GM12875 (cell line): ENCODE data around the gene POLA1.

Experiments
- H3K4me3 ChIP-seq: one replicate; pipeline ENCODE4 v1.5.1; 2011; ENCODE audit warnings: low read depth, low read length, control low read depth
- TF ChIP-seq, protein P1 (sequence below): IDR thresholded peaks from 2 replicates; pipeline ENCODE4 v1.5.1; 2011; ENCODE audit warnings: low read depth, mild to moderate bottlenecking, control low read depth, inconsistent platforms, low read length, moderate library complexity, borderline replicate concordance; ENCODE audit not compliant: insufficient read depth

POLA1 gene

DNA sequence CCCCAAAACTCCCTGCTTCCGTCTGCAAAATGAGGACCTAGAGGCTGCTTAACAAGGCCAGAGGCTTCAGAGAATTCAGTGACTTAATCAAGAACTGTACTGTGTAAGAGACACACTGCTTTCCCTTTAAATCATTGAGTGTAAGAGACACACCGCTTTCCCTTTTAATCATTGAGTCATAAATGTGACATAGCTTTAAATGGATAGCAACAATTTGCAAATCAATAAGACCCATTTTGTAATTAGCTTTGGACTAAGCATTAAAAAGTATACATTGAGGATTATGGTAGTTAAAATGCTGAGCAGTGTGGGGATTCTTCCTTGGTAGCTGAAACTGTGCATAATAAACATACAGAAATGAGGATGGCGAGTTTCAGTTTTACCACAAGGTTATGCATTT, 290.2 kb downstream of the POLA1 start:
- TF ChIP-seq, protein P1, sequence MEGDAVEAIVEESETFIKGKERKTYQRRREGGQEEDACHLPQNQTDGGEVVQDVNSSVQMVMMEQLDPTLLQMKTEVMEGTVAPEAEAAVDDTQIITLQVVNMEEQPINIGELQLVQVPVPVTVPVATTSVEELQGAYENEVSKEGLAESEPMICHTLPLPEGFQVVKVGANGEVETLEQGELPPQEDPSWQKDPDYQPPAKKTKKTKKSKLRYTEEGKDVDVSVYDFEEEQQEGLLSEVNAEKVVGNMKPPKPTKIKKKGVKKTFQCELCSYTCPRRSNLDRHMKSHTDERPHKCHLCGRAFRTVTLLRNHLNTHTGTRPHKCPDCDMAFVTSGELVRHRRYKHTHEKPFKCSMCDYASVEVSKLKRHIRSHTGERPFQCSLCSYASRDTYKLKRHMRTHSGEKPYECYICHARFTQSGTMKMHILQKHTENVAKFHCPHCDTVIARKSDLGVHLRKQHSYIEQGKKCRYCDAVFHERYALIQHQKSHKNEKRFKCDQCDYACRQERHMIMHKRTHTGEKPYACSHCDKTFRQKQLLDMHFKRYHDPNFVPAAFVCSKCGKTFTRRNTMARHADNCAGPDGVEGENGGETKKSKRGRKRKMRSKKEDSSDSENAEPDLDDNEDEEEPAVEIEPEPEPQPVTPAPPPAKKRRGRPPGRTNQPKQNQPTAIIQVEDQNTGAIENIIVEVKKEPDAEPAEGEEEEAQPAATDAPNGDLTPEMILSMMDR = no peak
- H3K4me3 ChIP-seq = no peak overlapping the region

DNA sequence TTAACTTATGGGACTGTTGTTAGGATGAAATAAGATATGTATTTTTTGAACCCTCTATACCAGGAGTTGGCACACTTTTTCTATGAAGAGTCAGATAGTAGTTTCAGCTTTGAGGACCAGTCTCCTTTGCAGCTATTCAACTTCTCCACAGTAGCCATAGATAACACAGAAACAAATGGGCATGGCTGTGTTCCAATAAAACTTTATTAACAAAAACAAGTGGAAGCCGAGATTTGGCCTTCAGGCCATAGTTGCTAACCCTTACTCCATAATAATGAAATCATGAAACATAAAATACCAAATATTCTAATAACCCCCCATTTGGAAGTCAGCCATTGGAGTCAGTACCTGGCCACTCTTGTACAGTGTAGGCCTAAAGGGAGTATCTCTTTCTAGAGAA, 291.4 kb downstream of the POLA1 start:
- TF ChIP-seq, protein P1 = no peak
- no peak overlapping the region for H3K4me3 ChIP-seq

GRCh38 chrX:24987731-24988130, 294.0 kb downstream of the POLA1 start:
- no peak overlapping the region for H3K4me3 ChIP-seq

GRCh38 chrX:24988314-24988713, 294.6 kb downstream of the POLA1 start:
- TF ChIP-seq, protein P1 = no peak
- no peak overlapping the region for H3K4me3 ChIP-seq

More at GRCh38 chrX:24987731-24988130, 294.0 kb downstream of the POLA1 start:
- TF ChIP-seq, protein P1 = no peak

GRCh38 chrX:24990535-24990934, 296.8 kb downstream of the POLA1 start:
- H3K4me3 ChIP-seq = no peak overlapping the region
- TF ChIP-seq, protein P1 = no peak

DNA sequence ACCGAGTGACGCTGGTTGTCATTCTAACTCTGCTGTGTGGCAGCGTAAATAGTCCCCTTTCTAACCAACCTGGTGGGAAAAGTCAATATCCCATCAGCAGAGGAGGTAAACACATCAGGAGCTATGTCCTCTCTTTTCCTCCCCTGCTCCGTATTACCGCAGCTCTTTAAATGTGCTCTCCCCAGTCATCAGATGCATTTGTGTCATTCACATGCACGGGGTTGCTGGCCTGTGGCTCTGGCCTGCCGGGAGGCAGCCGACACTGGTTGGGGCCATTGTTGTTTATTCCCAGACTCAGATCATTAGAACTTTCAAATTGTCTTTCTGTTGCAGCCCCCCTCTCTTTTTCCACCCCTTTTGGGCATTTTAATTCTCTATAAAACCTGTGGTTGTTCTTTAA, 300.2 kb downstream of the POLA1 start:
- H3K4me3 ChIP-seq = no peak overlapping the region
- TF ChIP-seq, protein P1 = no peak

GRCh38 chrX:24996096-24996709, 302.5 kb downstream of the POLA1 start:
- H3K4me3 ChIP-seq = no peak overlapping the region
- TF ChIP-seq, protein P1 = no peak
